Measurements from ENCODE around the gene SIVA1.

The SIVA1 gene

DNA sequence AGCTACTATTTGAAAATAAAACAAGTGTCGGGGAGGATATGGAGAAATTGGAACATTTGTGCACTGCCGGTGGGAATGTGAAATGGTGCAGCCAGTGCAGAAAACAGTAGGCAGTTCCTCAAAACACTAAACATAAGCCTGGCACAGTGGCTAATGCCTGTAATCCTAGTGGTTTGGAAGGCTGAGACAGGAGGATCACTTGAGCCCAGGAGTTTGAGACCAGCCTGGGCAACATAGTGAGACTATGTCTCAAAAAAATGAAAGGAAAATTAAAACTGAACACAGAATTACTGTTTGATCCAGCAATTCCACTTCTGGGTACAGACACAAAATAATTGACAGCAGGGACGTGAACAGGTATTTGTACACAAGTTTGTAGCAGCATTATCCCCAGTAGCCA, 12.6 kb downstream of the SIVA1 start:
- Histone ChIP-seq H3K79me2 (ENCODE audit: insufficient read depth, low read length) (no peaks in the 10 kb centered on the region), H3K9ac (ENCODE audit: low read length) (no peak overlapping the region), H3K4me3 (ENCODE audit: insufficient read depth, low read length, poor library complexity, severe bottlenecking) (no peak overlapping the region), H3K27ac (ENCODE audit: low read depth, low read length) (no peak overlapping the region), H2AFZ (ENCODE audit: low read depth, low read length, severe bottlenecking) (no peak overlapping the region), H3K9me2 (replicated peaks; ENCODE audit: insufficient read depth, low read length) (no peaks in the 10 kb centered on the region), H3K9me3 (ENCODE audit: insufficient read depth, low read length) (no peaks in the 10 kb centered on the region), H3F3A (ENCODE audit: insufficient read depth) (no peaks in the 10 kb centered on the region), H4K20me1 (ENCODE audit: low read depth, low read length) (no peaks in the 10 kb centered on the region), H3K36me3 (ENCODE audit: low read length) (no peaks in the 10 kb centered on the region), H3K27me3 (ENCODE audit: low read length) (no peaks in the 10 kb centered on the region), H3K4me2 (ENCODE audit: low read depth, low read length, poor library complexity, severe bottlenecking) (no peak overlapping the region)
- TF ChIP-seq, protein P1, sequence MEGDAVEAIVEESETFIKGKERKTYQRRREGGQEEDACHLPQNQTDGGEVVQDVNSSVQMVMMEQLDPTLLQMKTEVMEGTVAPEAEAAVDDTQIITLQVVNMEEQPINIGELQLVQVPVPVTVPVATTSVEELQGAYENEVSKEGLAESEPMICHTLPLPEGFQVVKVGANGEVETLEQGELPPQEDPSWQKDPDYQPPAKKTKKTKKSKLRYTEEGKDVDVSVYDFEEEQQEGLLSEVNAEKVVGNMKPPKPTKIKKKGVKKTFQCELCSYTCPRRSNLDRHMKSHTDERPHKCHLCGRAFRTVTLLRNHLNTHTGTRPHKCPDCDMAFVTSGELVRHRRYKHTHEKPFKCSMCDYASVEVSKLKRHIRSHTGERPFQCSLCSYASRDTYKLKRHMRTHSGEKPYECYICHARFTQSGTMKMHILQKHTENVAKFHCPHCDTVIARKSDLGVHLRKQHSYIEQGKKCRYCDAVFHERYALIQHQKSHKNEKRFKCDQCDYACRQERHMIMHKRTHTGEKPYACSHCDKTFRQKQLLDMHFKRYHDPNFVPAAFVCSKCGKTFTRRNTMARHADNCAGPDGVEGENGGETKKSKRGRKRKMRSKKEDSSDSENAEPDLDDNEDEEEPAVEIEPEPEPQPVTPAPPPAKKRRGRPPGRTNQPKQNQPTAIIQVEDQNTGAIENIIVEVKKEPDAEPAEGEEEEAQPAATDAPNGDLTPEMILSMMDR (IDR thresholded peaks at IDR 0.05; ENCODE audit: insufficient read depth, low read length, poor library complexity, severe bottlenecking): no peak
- no peak for TF ChIP-seq EZH2phosphoT487 (conservative IDR thresholded peaks at IDR 0.05; ENCODE audit: low read length)

DNA sequence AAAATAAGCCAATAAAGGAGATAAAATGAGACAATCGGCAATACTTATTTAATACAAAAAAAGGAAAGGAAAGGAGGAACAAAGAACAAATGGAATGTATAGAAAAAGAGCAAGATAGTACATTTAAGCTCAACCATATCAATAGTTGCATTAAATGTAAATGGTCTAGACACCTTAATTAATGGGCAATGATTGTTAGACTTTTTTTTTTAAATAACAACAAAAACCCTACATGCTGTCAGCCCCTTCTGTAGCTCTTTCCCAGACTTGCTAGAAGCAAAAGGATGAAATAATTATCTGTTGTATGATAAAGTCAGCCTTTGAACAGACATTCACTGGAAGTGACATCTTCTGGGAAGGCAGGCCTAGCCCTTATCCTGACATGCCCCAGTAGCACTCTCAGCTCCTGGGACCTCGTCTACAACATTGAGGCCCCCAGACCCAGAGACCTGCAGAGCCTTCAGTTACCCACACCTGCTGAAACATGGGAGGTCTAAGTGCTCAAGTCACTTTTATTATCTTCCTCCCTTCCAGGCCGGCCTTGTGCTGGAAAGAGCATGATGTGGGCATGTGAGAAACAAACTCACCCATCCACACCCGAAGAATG, 13.4 kb downstream of the SIVA1 start:
- Histone ChIP-seq H3K4me2 (ENCODE audit: low read depth, low read length, poor library complexity, severe bottlenecking) (no peak overlapping the region), H3K79me2 (ENCODE audit: insufficient read depth, low read length) (no peaks in the 10 kb centered on the region), H3K9ac (ENCODE audit: low read length) (no peak overlapping the region), H3K9me2 (replicated peaks; ENCODE audit: insufficient read depth, low read length) (no peaks in the 10 kb centered on the region), H3K36me3 (ENCODE audit: low read length) (0 out of 2 replicates have a peak, but pooled peaks cover 5% of the 10 kb centered on the region), H2AFZ (ENCODE audit: low read depth, low read length, severe bottlenecking) (no peak overlapping the region), H3K9me3 (ENCODE audit: insufficient read depth, low read length) (no peaks in the 10 kb centered on the region), H3K27ac (ENCODE audit: low read depth, low read length) (no peak overlapping the region), H3K4me3 (ENCODE audit: insufficient read depth, low read length, poor library complexity, severe bottlenecking) (no peak overlapping the region), H3K27me3 (ENCODE audit: low read length) (no peaks in the 10 kb centered on the region), H3F3A (ENCODE audit: insufficient read depth) (no peaks in the 10 kb centered on the region), H4K20me1 (ENCODE audit: low read depth, low read length) (no peaks in the 10 kb centered on the region)
- TF ChIP-seq EZH2phosphoT487 (conservative IDR thresholded peaks at IDR 0.05; ENCODE audit: low read length): no peak
- TF ChIP-seq, protein P1 (IDR thresholded peaks at IDR 0.05; ENCODE audit: insufficient read depth, low read length, poor library complexity, severe bottlenecking): no peak

DNA sequence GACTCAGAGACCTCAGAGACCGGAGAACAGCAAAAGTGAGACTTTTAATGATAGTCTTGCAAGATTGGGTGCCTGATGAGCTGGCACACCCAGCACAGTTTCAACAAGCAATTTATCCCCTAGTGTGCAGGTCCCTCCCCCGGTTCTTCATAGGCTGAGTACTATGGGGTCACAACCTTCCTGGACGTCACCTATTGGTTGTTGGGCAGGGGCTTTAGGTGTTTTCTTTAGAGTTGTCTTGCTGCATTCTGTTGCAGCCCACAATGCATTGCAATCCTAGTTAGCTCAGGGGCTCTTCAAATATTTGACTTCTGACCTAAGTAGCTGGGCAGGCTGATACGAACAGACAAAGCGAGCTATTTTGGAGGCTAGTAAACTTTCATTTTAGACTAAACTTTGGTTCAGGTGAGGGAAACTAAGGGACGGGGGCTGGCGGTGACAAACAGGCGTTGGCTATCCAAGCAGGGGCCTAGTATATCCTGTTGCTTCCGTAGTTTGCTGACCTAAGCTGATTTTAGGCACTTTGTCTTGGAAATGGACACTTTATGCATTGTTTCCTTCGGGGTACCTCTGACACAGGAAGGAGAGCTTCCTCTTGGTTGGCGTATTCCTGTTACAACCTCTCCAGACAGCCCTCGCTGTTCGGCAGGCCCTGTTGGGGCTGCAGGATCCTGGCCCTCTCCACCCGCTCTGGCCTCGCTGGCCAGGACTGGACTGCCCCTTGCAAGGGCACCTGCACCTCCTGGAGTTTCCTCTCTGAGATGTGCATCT, 14.1 kb downstream of the SIVA1 start:
- H3K79me2 ChIP-seq (ENCODE audit: insufficient read depth, low read length): no peaks in the 10 kb centered on the region
- H3K27ac ChIP-seq (ENCODE audit: low read depth, low read length): no peak overlapping the region
- no peaks in the 10 kb centered on the region for H3K9me2 ChIP-seq (replicated peaks; ENCODE audit: insufficient read depth, low read length)
- H3F3A ChIP-seq (ENCODE audit: insufficient read depth): no peaks in the 10 kb centered on the region
- H3K9me3 ChIP-seq (ENCODE audit: insufficient read depth, low read length): no peaks in the 10 kb centered on the region
- H3K27me3 ChIP-seq (ENCODE audit: low read length): no peaks in the 10 kb centered on the region
- 0 out of 2 replicates have a peak, but pooled peaks cover 9% of the 10 kb centered on the region for H3K36me3 ChIP-seq (ENCODE audit: low read length)
- TF ChIP-seq, protein P1 (IDR thresholded peaks at IDR 0.05; ENCODE audit: insufficient read depth, low read length, poor library complexity, severe bottlenecking): no peak
- TF ChIP-seq EZH2phosphoT487 (conservative IDR thresholded peaks at IDR 0.05; ENCODE audit: low read length): no peak
- H3K4me2 ChIP-seq (ENCODE audit: low read depth, low read length, poor library complexity, severe bottlenecking): no peak overlapping the region
- no peak overlapping the region for H3K4me3 ChIP-seq (ENCODE audit: insufficient read depth, low read length, poor library complexity, severe bottlenecking)
- no peaks in the 10 kb centered on the region for H4K20me1 ChIP-seq (ENCODE audit: low read depth, low read length)
- H2AFZ ChIP-seq (ENCODE audit: low read depth, low read length, severe bottlenecking): no peak overlapping the region
- H3K9ac ChIP-seq (ENCODE audit: low read length): no peak overlapping the region

Data from SU-DHL-6 (cell line).